Hepatocyte (in vitro differentiated cells): ENCODE data around the gene WDR75. TPM values are rescaled to one million over a fixed set of nuclear protein-coding genes. Genes with fewer than 3 reads are reported as not detected.
A peak's percentile ranks its signal among the peaks of the same experiment; 100 is the strongest.
"Not testable (repeated sequence)": the region's sequence is repeated elsewhere in the genome, so short reads cannot be mapped to it uniquely, and the experiment has no call there.

Source experiments
- DNase-seq: peaks from one replicate; pipeline ENCODE4 v3.0.0-alpha.2; 2016; ENCODE audit warnings: low spot score
- H2AFZ ChIP-seq: fragments of 200-600 bp; sonication (generic); 2 replicates; pipeline ENCODE4 v1.6.0; 2016; ENCODE audit warnings: antibody characterized with exemption, mild to moderate bottlenecking
- H3K27ac ChIP-seq: fragments of 200-600 bp; sonication (generic); 2 replicates; pipeline ENCODE4 v1.5.1; 2016; ENCODE audit warnings: mild to moderate bottlenecking
- H3K27me3 ChIP-seq: fragments of 200-600 bp; sonication (generic); 2 replicates; pipeline ENCODE4 v1.6.1; 2016
- H3K36me3 ChIP-seq: fragments of 200-600 bp; sonication (generic); replicated peaks from 2 replicates; pipeline ENCODE4 v1.5.1; 2016; ENCODE audit warnings: low read depth; ENCODE audit not compliant: insufficient read depth
- H3K4me1 ChIP-seq: fragments of 200-600 bp; sonication (generic); 2 replicates; pipeline ENCODE4 v1.5.1; 2016; ENCODE audit warnings: mild to moderate bottlenecking, moderate library complexity; ENCODE audit not compliant: insufficient read depth
- H3K4me2 ChIP-seq: fragments of 200-600 bp; sonication (generic); 2 replicates; pipeline ENCODE4 v1.6.0; 2016
- H3K4me3 ChIP-seq: fragments of 200-600 bp; sonication (generic); 2 replicates; pipeline ENCODE4 v1.5.1; 2016; ENCODE audit warnings: mild to moderate bottlenecking
- H3K79me2 ChIP-seq: fragments of 200-600 bp; sonication (generic); 2 replicates; pipeline ENCODE4 v1.6.0; 2017; ENCODE audit warnings: mild to moderate bottlenecking
- H3K9me2 ChIP-seq: fragments of 200-600 bp; sonication (generic); replicated peaks from 2 replicates; pipeline ENCODE4 v1.6.0; 2017; ENCODE audit warnings: mild to moderate bottlenecking; ENCODE audit not compliant: insufficient read depth
- H3K9me3 ChIP-seq: fragments of 200-600 bp; sonication (generic); 2 replicates; pipeline ENCODE4 v1.5.1; 2016; ENCODE audit warnings: low read depth, mild to moderate bottlenecking
- H4K20me1 ChIP-seq: fragments of 200-600 bp; sonication (generic); 2 replicates; pipeline ENCODE4 v1.6.0; 2016; ENCODE audit warnings: mild to moderate bottlenecking; ENCODE audit not compliant: insufficient read depth, poor library complexity, severe bottlenecking
- CTCF ChIP-seq: fragments of 200-600 bp; sonication (generic); IDR thresholded peaks from 2 replicates; pipeline ENCODE4 v1.5.1; 2016; ENCODE audit warnings: antibody characterized with exemption, mild to moderate bottlenecking; ENCODE audit not compliant: poor library complexity
- EZH2 ChIP-seq: fragments of 200-600 bp; sonication (generic); IDR thresholded peaks from 2 replicates; pipeline ENCODE4 v1.6.1; 2016; ENCODE audit warnings: antibody characterized with exemption, mild to moderate bottlenecking, borderline replicate concordance
- EZH2phosphoT487 ChIP-seq: fragments of 200-600 bp; sonication (generic); IDR thresholded peaks from one replicate; pipeline ENCODE4 v1.6.1; 2018; ENCODE audit warnings: antibody characterized with exemption, mild to moderate bottlenecking, low read depth, moderate library complexity; ENCODE audit not compliant: unreplicated experiment, severe bottlenecking
- WGBS: methylation state at CpG from one replicate; pipeline ENCODE4 v1.1.6; 2016; ENCODE audit warnings: low lambda C conversion rate; ENCODE audit errors: missing lambda C conversion rate; 5-methylcytosine and 5-hydroxymethylcytosine counted together
- polyA plus RNA-seq: library from polyadenylated mRNA; unstranded; fragments of >200 nt; fragmentation: Nextera tagmentation; extraction: Ambion mirVana; gene quantifications from 2 replicates; pipeline ENCODE4 v1.2.1, GENCODE V29; 2016
- total RNA-seq: library from RNA; depleted of rRNA; stranded (reverse); fragments of >200 nt; gene quantifications from 2 replicates; pipeline ENCODE4 v1.2.3, GENCODE V29; 2014

WDR75 gene
- total and polyA plus RNA-seq, 2 experiments from 2014 or later = 21.0 to 45.3 TPM

GRCh38 chr2:189424961-189425360 is 16.3 kb upstream of the WDR75 start:
- Histone ChIP-seq H3K27ac (no peak overlapping the region), H3K9me2 (no peaks in the 10 kb centered on the region), H3K4me1 (no peaks in the 10 kb centered on the region), H3K27me3 (no peaks in the 10 kb centered on the region), H3K79me2 (no peaks in the 10 kb centered on the region), H3K9me3 (no peaks in the 10 kb centered on the region), H2AFZ (no peak overlapping the region), H3K4me2 (no peak overlapping the region), H3K4me3 (no peak overlapping the region), H3K36me3 (no peaks in the 10 kb centered on the region), H4K20me1 (no peaks in the 10 kb centered on the region)
- TF ChIP-seq EZH2 = no peak
- TF ChIP-seq CTCF = no peak
- TF ChIP-seq EZH2phosphoT487 = no peak
- DNase-seq = no peak
- WGBS = 96% methylated on average over 2 of the region's 2 CpGs

- no peaks in the 10 kb centered on the region for H3K4me1 ChIP-seq
- 82% methylated on average over 1 of the region's 1 CpG for whole genome bisulfite sequencing
- no peak overlapping the region for H2AFZ ChIP-seq
- no peak overlapping the region for H3K4me2 ChIP-seq
- no peaks in the 10 kb centered on the region for H3K36me3 ChIP-seq
- H3K27ac ChIP-seq = no peak overlapping the region
- no peak for TF ChIP-seq EZH2phosphoT487
- no peak for TF ChIP-seq CTCF
- no peak for TF ChIP-seq EZH2
- no peak for DNase-seq
- H3K4me3 ChIP-seq = no peak overlapping the region
- no peaks in the 10 kb centered on the region for H3K27me3 ChIP-seq
- H3K9me3 ChIP-seq = no peaks in the 10 kb centered on the region
- H3K9me2 ChIP-seq = no peaks in the 10 kb centered on the region
- no peaks in the 10 kb centered on the region for H4K20me1 ChIP-seq
- H3K79me2 ChIP-seq = no peaks in the 10 kb centered on the region
Observed at GRCh38 chr2:189425676-189426075, 15.6 kb upstream of the WDR75 start.

GRCh38 chr2:189426886-189427285 is 14.4 kb upstream of the WDR75 start:
- Histone ChIP-seq H3K9me2 (no peaks in the 10 kb centered on the region), H3K4me3 (no peak overlapping the region), H2AFZ (no peak overlapping the region), H3K27ac (no peak overlapping the region), H4K20me1 (no peaks in the 10 kb centered on the region), H3K36me3 (no peaks in the 10 kb centered on the region), H3K4me1 (no peaks in the 10 kb centered on the region), H3K4me2 (no peak overlapping the region), H3K27me3 (no peaks in the 10 kb centered on the region), H3K9me3 (no peaks in the 10 kb centered on the region), H3K79me2 (no peaks in the 10 kb centered on the region)
- DNase-seq = no peak
- 92% methylated on average over 2 of the region's 2 CpGs for WGBS
- no peak for TF ChIP-seq CTCF
- TF ChIP-seq EZH2phosphoT487 = no peak
- TF ChIP-seq EZH2 = no peak

- Histone ChIP-seq H3K27me3 (no peaks in the 10 kb centered on the region), H4K20me1 (no peaks in the 10 kb centered on the region), H3K9me3 (no peaks in the 10 kb centered on the region), H3K36me3 (no peaks in the 10 kb centered on the region), H2AFZ (no peak overlapping the region), H3K79me2 (no peaks in the 10 kb centered on the region), H3K4me1 (no peaks in the 10 kb centered on the region), H3K9me2 (no peaks in the 10 kb centered on the region), H3K4me2 (no peak overlapping the region), H3K4me3 (no peak overlapping the region), H3K27ac (peak overlapping the region; percentile 0)
- TF ChIP-seq EZH2 (no peak), CTCF (no peak), EZH2phosphoT487 (no peak)
- WGBS = 85% methylated on average over 2 of the region's 2 CpGs
- no peak for DNase-seq
Observed at GRCh38 chr2:189427872-189428271, 13.4 kb upstream of the WDR75 start.

GRCh38 chr2:189430448-189430847 is 10.8 kb upstream of the WDR75 start:
- H2AFZ ChIP-seq, H3K79me2 ChIP-seq, H3K27me3 ChIP-seq, H4K20me1 ChIP-seq, H3K9me2 ChIP-seq, H3K4me1 ChIP-seq, H3K4me2 ChIP-seq, H3K27ac ChIP-seq, DNase-seq, H3K9me3 ChIP-seq, H3K4me3 ChIP-seq, H3K36me3 ChIP-seq: not testable (repeated sequence)
- WGBS = 58% methylated on average over 2 of the region's 2 CpGs
